22Rv1 (cell line): Measurements from ENCODE around the gene CLSTN1.

ENCODE experiments used
- CTCF ChIP-seq: fragments of 450-650 bp; IDR thresholded peaks from 2 replicates; pipeline ENCODE4 v1.5.1; 2017; ENCODE audit warnings: mild to moderate bottlenecking
- ZFX ChIP-seq: fragments of 450-650 bp; IDR thresholded peaks from 2 replicates; pipeline ENCODE4 v1.6.1; 2017; ENCODE audit warnings: antibody characterized with exemption, borderline replicate concordance

- no peak for TF ChIP-seq CTCF
- no peak for TF ChIP-seq ZFX
Observed at GRCh38 chr1:9701665-9702064, 122.1 kb downstream of the CLSTN1 start.
